Osteoblast (primary cell): ENCODE data around the gene HK1. TPM values are rescaled to one million over a fixed set of nuclear protein-coding genes. Genes with fewer than 3 reads are reported as not detected.
"Not testable (repeated sequence)": the region's sequence is repeated elsewhere in the genome, so short reads cannot be mapped to it uniquely, and the experiment has no call there.

Experiments
- DNase-seq: peaks from one replicate; pipeline ENCODE4 v3.0.0; 2011; ENCODE audit warnings: low spot score, mixed read lengths; ENCODE audit not compliant: insufficient read length; ENCODE audit errors: missing footprints
- H2AFZ ChIP-seq: 2 replicates; pipeline ENCODE4 v1.6.0; 2011; ENCODE audit warnings: mild to moderate bottlenecking, low read length
- H3K27ac ChIP-seq: 2 replicates; pipeline ENCODE4 v1.5.1; 2011; ENCODE audit warnings: mild to moderate bottlenecking, low read depth, low read length, moderate library complexity
- H3K27me3 ChIP-seq: 2 replicates; pipeline ENCODE4 v1.6.0; 2012; ENCODE audit warnings: mild to moderate bottlenecking, control low read depth, inconsistent platforms, low read length, moderate library complexity; ENCODE audit not compliant: insufficient read depth
- H3K36me3 ChIP-seq: 2 replicates; pipeline ENCODE4 v1.5.1; 2011; ENCODE audit warnings: mild to moderate bottlenecking, low read length, control low read depth, moderate library complexity; ENCODE audit not compliant: insufficient read depth
- H3K4me1 ChIP-seq: 2 replicates; pipeline ENCODE4 v1.5.1; 2011; ENCODE audit warnings: mild to moderate bottlenecking, low read length, control low read depth, moderate library complexity; ENCODE audit not compliant: insufficient read depth
- H3K4me2 ChIP-seq: 2 replicates; pipeline ENCODE4 v1.6.0; 2011; ENCODE audit warnings: mild to moderate bottlenecking, low read length; ENCODE audit not compliant: insufficient read depth
- H3K4me3 ChIP-seq: fragments of 200-600 bp; sonication (generic); 3 replicates; pipeline ENCODE4 v1.5.1; 2012; ENCODE audit warnings: mild to moderate bottlenecking, low read length, inconsistent platforms; ENCODE audit not compliant: insufficient read depth
- H3K79me2 ChIP-seq: 2 replicates; pipeline ENCODE4 v1.6.0; 2012; ENCODE audit warnings: mild to moderate bottlenecking, low read length, control low read depth, inconsistent platforms; ENCODE audit not compliant: insufficient read depth
- H3K9me3 ChIP-seq: 2 replicates; pipeline ENCODE4 v1.5.1; 2011; ENCODE audit warnings: low read depth, low read length, control low read depth
- H4K20me1 ChIP-seq: 2 replicates; pipeline ENCODE4 v1.6.0; 2012; ENCODE audit warnings: mild to moderate bottlenecking, low read length, control low read depth; ENCODE audit not compliant: insufficient read depth
- CTCF ChIP-seq: IDR thresholded peaks from 2 replicates; pipeline ENCODE4 v1.5.1; 2011; ENCODE audit warnings: mild to moderate bottlenecking, low read depth, low read length, moderate library complexity; ENCODE audit errors: extremely low read depth
- total RNA-seq: library from RNA; depleted of rRNA; stranded (reverse); fragments of >200 nt; gene quantifications from 2 replicates; pipeline ENCODE4 v1.2.3, GENCODE V29; 2012

The HK1 gene
- total RNA-seq, 1 donor: 111 TPM

GRCh38 chr10:69247313-69247710 is 31.0 kb upstream of the HK1 start:
- Histone ChIP-seq H3K4me1 (peaks cover 6% of the 10 kb centered on the region), H3K27ac (no peak overlapping the region), H3K36me3 (no peaks in the 10 kb centered on the region), H3K27me3 (no peaks in the 10 kb centered on the region), H3K9me3 (no peaks in the 10 kb centered on the region), H3K4me2 (no peak overlapping the region), H3K79me2 (no peaks in the 10 kb centered on the region), H2AFZ (no peak overlapping the region), H4K20me1 (no peaks in the 10 kb centered on the region), H3K4me3 (no peak overlapping the region)
- no peak for DNase-seq
- no peak for TF ChIP-seq CTCF

GRCh38 chr10:69248117-69248730 is 30.1 kb upstream of the HK1 start:
- no peak for DNase-seq
- Histone ChIP-seq H3K4me2 (no peak overlapping the region), H3K4me3 (no peak overlapping the region), H3K36me3 (no peaks in the 10 kb centered on the region), H4K20me1 (no peaks in the 10 kb centered on the region), H3K27ac (no peak overlapping the region), H3K9me3 (no peaks in the 10 kb centered on the region), H3K4me1 (no peaks in the 10 kb centered on the region), H3K27me3 (no peaks in the 10 kb centered on the region), H3K79me2 (no peaks in the 10 kb centered on the region), H2AFZ (no peak overlapping the region)
- TF ChIP-seq CTCF: no peak

GRCh38 chr10:69250041-69250440 is 28.3 kb upstream of the HK1 start:
- no peaks in the 10 kb centered on the region for H3K4me1 ChIP-seq
- no peaks in the 10 kb centered on the region for H3K9me3 ChIP-seq
- H3K27ac ChIP-seq: no peak overlapping the region
- no peak overlapping the region for H3K4me2 ChIP-seq
- H3K4me3 ChIP-seq: no peak overlapping the region
- no peak overlapping the region for H2AFZ ChIP-seq
- no peak for TF ChIP-seq CTCF
- H3K79me2 ChIP-seq: no peaks in the 10 kb centered on the region
- no peak for DNase-seq
- no peaks in the 10 kb centered on the region for H4K20me1 ChIP-seq
- H3K36me3 ChIP-seq: no peaks in the 10 kb centered on the region
- no peaks in the 10 kb centered on the region for H3K27me3 ChIP-seq

- not testable (repeated sequence) for H2AFZ ChIP-seq, H3K27me3 ChIP-seq, H3K27ac ChIP-seq, H3K9me3 ChIP-seq, H3K36me3 ChIP-seq, H3K4me3 ChIP-seq, DNase-seq, H4K20me1 ChIP-seq, H3K4me2 ChIP-seq, H3K79me2 ChIP-seq, H3K4me1 ChIP-seq
Measured at GRCh38 chr10:69251417-69251816, 26.9 kb upstream of the HK1 start.
